ENCODE results near the gene GNA15.
"Not testable (repeated sequence)": the region's sequence is repeated elsewhere in the genome, so short reads cannot be mapped to it uniquely, and the experiment has no call there.

Gene GNA15

GRCh38 chr19:3150739-3151329, 15.0 kb downstream of the GNA15 start:
- no peak for DNase-seq

DNA sequence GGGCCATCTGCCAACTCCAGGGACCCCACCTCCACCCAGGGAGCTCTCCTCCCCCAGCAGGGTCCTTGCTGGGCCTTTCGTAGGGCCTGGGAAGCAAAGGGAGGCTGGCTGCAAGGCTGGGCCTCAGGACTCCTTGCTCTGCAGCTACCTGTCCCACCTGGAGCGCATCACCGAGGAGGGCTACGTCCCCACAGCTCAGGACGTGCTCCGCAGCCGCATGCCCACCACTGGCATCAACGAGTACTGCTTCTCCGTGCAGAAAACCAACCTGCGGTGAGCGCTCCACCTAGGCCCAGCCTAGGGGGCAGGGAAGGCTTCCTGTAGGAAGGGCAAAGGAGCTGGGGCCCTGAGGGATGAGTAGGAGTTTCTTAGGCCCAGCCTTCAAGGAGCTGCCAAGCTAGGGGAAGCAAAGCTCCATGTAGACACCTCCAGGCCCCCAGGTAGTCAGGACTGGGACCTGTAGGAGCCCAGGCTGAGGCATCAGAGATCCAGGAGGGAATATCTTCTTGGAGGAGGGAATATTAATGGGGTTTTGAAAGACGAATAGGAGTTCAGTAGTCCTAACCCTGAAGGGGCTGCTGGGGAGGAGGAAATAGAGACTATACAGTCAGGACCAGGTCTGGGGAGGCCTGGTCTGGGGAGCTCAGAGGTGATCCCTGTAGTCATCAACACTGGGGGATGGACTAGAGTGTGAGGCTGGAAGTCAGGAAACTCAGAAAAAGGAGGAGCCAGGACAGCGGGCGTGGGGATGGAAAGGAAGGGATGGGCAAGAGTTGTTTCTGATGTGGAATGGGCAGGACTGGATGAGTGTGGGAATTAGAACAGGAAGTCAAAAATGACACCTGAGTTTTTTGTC, 16.0 kb downstream of the GNA15 start:
- no peak for DNase-seq

GRCh38 chr19:3152419-3152780, 16.6 kb downstream of the GNA15 start:
- DNase-seq: no peak

DNA sequence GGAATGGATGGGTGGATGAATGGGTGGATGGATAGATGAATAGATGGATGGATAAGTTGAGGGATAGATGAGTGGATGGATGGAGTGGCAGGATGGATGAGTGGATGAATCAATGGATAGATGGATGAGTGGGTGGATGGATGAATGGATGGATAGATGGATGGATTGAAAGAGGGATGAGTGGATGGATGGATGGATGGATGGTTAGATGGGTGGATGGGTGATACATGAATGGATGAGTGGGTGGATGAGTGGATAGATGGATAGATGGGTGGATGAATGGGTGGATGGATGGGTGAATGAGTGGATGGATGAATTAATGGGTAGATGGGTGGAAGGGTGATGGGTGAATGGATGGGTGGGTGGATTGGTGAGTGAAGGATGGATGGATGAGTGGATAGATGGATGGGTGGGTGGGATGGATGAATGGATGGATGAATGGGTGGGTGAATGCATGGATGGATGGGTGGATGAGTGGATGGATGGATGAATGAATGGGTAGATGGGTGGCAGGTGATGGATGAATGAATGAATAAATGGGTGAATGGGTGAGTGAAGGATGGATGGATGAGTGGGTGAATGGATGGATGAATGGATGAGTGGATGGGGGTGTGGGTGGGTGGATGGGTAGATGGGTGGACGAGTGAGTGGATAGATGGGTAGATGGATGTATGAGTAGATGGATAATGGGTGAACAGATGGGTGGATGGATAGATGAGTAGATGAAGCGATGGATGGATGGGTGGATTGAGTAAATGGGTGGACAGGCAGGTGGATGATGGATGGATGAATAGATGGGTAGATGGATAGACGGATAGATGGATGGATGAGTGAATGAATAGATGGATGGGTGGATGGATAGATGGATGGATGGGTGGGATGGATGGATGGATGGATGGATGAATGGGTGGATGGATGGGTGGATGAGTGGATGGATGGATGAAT, 17.7 kb downstream of the GNA15 start:
- DNase-seq: no peak

- DNase-seq: not testable (repeated sequence)
These were observed 18.6 kb downstream of the GNA15 start for GRCh38 chr19:3154447-3154846.

GRCh38 chr19:3154957-3155736, 19.3 kb downstream of the GNA15 start:
- DNase-seq: peak; percentile 69

DNA sequence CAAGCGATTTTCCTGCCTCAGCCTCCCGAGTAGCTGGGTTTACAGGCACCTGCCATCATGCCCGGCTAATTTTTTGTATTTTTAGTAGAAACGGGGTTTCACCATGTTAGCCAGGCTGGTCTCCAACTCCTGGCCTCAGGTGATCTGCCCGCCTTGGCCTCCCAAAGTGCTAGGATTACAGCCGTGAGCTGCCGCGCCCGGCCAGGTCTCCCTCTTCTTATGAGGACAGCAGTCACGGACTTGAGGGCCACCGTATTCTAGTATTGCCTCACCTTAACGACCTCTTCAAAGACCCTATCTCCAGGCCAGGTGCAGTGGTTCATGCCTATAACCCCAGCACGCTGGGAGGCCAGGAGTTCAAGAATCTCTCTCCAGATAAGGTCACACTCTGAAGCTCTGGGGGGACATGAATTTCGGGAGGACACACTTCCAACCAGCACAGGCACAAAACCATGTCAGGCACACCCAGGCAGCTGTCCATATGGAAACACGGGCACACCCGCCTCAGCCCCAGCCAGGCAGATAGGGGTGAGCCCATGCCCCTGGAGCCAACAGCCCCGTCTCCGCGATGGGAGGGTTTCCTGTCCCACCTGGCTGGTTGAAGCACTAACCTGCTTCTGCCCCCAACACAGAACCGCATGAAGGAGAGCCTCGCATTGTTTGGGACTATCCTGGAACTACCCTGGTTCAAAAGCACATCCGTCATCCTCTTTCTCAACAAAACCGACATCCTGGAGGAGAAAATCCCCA, 21.4 kb downstream of the GNA15 start:
- no peak for DNase-seq

GRCh38 chr19:3159565-3159964, 23.7 kb downstream of the GNA15 start:
- no peak for DNase-seq

DNA sequence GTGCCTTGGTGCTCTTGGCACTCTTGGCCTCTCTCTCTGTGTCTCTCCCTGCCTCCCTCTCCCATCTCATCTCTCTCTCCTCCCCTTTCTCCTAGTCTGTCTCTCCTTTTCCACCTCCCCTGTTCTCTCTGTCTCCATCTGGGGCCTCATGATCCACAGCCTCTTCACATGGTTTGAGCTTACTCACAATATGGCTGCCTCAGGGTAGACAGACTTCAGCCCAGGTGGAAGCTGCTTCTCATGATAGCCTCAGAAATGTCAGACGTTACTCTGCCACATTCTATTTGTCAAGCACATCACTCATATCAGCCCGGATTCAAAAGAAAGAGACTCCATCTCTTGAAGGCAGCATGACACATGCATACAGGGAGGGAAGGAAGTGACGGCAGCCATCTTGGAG, 24.4 kb downstream of the GNA15 start:
- DNase-seq: no peak

DNA sequence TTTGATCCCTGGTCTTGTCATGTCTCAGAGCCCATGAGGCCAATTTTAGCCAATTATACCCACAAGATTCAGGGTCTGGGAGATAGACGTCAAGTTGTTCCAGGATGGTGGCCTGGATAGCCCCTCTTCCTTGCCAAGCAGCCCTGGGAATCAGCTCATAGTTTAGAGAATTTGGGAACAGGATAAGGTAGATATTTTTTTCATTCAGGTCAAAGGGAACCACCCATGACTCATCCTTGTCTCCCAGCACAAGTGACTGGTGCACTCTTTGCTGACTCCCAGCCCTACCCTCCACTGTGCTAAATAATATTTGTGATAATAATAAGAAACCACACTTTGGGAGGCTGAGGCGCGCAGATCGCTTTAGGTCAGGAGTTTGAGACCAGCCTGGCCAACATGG, 25.6 kb downstream of the GNA15 start:
- no peak for DNase-seq

DNA sequence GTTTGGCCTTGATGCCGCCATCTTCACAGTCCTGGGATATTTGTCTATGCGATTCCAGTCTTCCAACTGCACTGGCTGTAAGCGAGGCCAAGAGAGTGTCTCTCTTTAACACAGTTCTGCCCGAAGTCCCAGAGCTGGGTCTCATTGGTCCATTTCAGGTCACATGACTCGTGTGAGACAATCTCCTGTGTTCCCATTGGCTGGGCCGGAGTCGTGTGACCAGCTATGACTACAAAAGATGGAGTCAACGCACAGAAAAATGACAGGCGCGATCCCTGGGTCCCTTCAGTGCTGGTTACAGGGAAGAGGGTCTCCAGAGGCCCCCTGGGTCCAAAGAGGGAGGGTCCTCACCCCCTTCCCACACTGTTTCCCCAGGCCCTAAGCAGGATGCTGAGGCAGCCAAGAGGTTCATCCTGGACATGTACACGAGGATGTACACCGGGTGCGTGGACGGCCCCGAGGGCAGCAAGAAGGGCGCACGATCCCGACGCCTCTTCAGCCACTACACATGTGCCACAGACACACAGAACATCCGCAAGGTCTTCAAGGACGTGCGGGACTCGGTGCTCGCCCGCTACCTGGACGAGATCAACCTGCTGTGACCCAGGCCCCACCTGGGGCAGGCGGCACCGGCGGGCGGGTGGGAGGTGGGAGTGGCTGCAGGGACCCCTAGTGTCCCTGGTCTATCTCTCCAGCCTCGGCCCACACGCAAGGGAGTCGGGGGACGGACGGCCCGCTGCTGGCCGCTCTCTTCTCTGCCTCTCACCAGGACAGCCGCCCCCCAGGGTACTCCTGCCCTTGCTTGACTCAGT, 26.8 kb downstream of the GNA15 start:
- no peak for DNase-seq

DNA sequence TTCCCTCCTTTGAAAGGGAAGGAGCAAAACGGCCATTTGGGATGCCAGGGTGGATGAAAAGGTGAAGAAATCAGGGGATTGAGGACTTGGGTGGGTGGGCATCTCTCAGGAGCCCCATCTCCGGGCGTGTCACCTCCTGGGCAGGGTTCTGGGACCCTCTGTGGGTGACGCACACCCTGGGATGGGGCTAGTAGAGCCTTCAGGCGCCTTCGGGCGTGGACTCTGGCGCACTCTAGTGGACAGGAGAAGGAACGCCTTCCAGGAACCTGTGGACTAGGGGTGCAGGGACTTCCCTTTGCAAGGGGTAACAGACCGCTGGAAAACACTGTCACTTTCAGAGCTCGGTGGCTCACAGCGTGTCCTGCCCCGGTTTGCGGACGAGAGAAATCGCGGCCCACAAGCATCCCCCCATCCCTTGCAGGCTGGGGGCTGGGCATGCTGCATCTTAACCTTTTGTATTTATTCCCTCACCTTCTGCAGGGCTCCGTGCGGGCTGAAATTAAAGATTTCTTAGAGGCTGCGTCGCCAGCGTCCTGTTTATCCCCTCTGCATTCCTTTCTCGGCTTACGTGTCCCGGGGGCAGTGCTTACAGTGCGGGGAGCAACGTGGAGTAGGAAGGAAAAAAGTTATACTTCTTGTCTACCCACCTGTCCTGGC, 27.5 kb downstream of the GNA15 start:
- peak; percentile 62 for DNase-seq

DNA sequence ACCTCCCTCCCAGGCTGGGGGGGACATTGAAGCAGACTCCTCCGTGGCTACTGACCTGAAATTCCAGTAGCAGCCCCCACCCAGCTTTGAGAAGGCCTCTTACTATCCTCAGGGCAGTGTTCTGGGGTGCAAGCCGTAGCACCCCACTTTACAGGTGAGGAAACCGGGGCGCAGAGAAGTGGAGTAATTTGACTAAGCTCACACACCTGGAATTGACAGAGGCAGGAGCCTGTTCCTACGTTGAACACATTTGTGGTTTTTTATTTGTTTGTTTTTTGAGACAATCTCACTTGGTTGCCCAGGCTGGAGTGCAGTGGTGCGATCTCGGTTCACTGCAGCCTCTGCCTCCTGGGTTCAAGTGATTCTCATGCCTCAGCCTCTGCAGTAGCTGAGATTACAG, 28.1 kb downstream of the GNA15 start:
- no peak for DNase-seq

DNA sequence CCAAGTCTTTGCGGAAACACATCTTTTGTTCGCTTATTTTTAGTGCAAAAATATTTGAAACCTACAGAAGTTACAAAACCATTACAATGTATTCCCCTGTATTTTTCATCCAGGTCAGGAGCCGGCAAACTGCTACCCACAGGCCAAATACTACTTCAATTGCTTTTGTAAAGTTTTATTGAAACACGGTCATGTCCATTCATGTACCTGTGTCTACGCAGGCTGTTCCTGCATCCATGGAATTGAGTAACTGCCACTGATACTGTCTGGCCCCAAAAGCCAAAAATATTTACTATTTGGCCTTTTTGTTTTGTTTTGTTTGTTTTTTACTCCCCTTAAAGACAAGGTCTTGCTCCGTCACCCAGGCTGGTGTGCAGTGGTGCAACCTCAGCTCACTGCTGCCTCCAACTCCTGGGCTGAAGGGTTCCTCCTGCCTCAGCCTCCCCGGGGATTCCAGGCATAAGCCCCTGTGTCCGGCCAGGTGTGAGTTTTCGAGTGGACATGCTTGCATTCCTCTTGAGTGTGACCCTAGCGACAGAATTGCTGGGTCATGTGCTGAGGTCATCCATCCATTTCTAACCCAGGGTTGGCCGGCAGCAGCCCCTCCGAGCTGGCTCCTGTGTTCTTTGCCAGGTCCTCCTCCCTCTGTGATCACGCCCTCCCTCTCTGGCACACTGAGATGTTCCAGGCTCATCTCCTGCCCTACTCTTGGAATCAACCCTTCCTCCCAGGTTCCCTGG, 31.9 kb downstream of the GNA15 start:
- DNase-seq: no peak

GRCh38 chr19:3171894-3172672, 36.2 kb downstream of the GNA15 start:
- DNase-seq: no peak

- not testable (repeated sequence) for DNase-seq
These were observed 36.8 kb downstream of the GNA15 start for GRCh38 chr19:3172673-3173000.

DNA sequence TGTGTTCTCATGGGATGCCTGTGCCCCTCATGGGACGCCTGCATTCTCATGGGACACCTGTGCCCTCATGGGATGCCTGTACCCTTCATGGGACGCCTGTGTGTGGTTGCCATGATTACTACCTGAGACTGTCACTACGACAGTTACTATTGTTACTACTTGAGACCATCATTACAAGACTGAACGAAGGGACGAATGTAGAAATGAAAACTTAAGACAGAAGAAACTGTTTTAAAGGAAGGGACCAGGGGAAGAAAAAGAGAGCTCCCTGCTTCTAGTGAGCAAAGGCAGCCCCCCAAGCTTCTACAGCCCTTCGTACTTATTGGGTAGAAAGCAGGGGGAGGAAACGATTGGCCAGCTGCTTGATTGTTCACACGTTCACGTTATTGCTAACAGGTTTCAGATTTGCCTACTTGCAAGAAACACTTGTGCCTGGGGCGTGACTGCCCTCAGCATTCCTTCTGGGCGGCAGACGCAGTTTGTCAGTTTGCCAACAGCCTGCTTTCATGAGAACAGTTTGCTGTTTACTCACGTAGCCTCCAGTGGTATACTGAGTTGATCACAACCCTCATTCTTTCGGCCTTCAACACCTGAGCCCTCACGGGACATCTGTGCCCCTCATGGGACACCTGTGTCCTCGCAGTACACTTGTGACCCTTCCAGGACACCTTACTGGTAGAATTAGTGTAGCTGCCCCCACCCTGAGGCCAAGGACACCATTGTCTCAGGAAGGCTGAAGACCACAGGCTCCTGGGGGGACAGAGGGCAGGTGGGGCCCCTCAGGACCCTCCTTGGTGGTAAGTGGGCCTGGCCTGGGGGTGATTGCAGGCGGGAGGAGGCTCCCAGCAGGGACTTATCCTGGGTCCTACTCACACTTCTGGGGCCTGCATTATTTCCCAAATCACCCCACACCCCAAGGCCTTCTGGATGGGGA, 40.2 kb downstream of the GNA15 start:
- DNase-seq: peak; percentile 28
